ENCODE results near the gene CDC5L. TPM values are rescaled to one million over a fixed set of nuclear protein-coding genes. Genes with fewer than 3 reads are reported as not detected.

Gene CDC5L
- total and polyA plus RNA-seq, 2 experiments from 2014 or later = 27.0 to 32.5 TPM

GRCh38 chr6:44373787-44374186 is 13.7 kb upstream of the CDC5L start:
- Mint-ChIP-seq H3K4me3 (no peak overlapping the region), H3K27me3 (ENCODE audit: insufficient read depth, low read depth, poor library complexity) (no peaks in the 10 kb centered on the region), H3K9me3 (no peaks in the 10 kb centered on the region), H3K4me1 (no peaks in the 10 kb centered on the region), H3K36me3 (ENCODE audit: low read depth) (no peaks in the 10 kb centered on the region), H3K27ac (no peak overlapping the region)
- Histone ChIP-seq H3K79me2 (replicated peaks; ENCODE audit: insufficient read depth) (no peaks in the 10 kb centered on the region), H3K27ac (ENCODE audit: low read depth) (no peak overlapping the region), H3K4me1 (ENCODE audit: insufficient read depth) (no peaks in the 10 kb centered on the region), H2AFZ (no peak overlapping the region), H4K20me1 (replicated peaks; ENCODE audit: insufficient read depth) (no peaks in the 10 kb centered on the region), H3K36me3 (ENCODE audit: insufficient read depth) (no peaks in the 10 kb centered on the region), H3K4me3 (no peak overlapping the region), H3K4me2 (no peak overlapping the region), H3K9me2 (ENCODE audit: insufficient read depth) (no peaks in the 10 kb centered on the region), H3K27me3 (ENCODE audit: insufficient read depth) (no peaks in the 10 kb centered on the region), H3F3A (replicated peaks; ENCODE audit: low read depth) (no peaks in the 10 kb centered on the region)
- ATAC-seq (no peak), DNase-seq (ENCODE audit: low spot score) (no peak)
- TF ChIP-seq POLR2AphosphoS5 (IDR thresholded peaks at IDR 0.05; ENCODE audit: low read depth) (no peak), CTCF (conservative IDR thresholded peaks at IDR 0.05; ENCODE audit: low read depth in 2 of 2) (no peak), ZNF462 (CRISPR knock-in tag; IDR thresholded peaks at IDR 0.05) (no peak), REST (IDR thresholded peaks at IDR 0.05; ENCODE audit: unreplicated experiment) (no peak), CREB1 (CRISPR knock-in tag; IDR thresholded peaks at IDR 0.05; ENCODE audit: low read depth) (no peak), EZH2 (IDR thresholded peaks at IDR 0.05; ENCODE audit: low read depth, unreplicated experiment) (no peak), EZH2phosphoT487 (IDR thresholded peaks at IDR 0.05; ENCODE audit: unreplicated experiment) (no peak)

All from GM23338 (cell line).